ACHN (cell line): Measurements from ENCODE around the gene SLC25A47.
"Not testable (repeated sequence)": the region's sequence is repeated elsewhere in the genome, so short reads cannot be mapped to it uniquely, and the experiment has no call there.

ENCODE experiments used
- DNase-seq: peaks from one replicate; pipeline ENCODE4 v3.0.0-alpha.2; 2015
- in situ Hi-C: cut with HindIII; loops from 2 replicates; pipeline ENCODE4 v1.10.0; 2017; ENCODE audit warnings: low sequenced_read_pairs, low pct_ligation_motif_present, low pct_unique_long_range_greater_than_20kb

The SLC25A47 gene

GRCh38 chr14:100302616-100303015, 20.5 kb upstream of the SLC25A47 start:
- in situ Hi-C loops, result no loop called here

GRCh38 chr14:100303179-100303578, 20.0 kb upstream of the SLC25A47 start:
- in situ Hi-C loops, result no loop called here
- DNase-seq, result peak; percentile 34

More at GRCh38 chr14:100302616-100303015, 20.5 kb upstream of the SLC25A47 start:
- no peak for DNase-seq

GRCh38 chr14:100303925-100304324, 19.2 kb upstream of the SLC25A47 start:
- no peak for DNase-seq
- in situ Hi-C loops, result no loop called here

GRCh38 chr14:100304825-100305323, 18.3 kb upstream of the SLC25A47 start:
- peak; percentile 52 for DNase-seq
- in situ Hi-C loops, result no loop called here

GRCh38 chr14:100305324-100306100, 17.6 kb upstream of the SLC25A47 start:
- DNase-seq, result peak; percentile 20
- in situ Hi-C loops, result no loop called here

- in situ Hi-C loops, result no loop called here
Measured at GRCh38 chr14:100306101-100306997, 16.8 kb upstream of the SLC25A47 start, which contains the start of gene SLC25A29. TSS of gene SLC25A29 (minus strand) at chr14:100306444. CDS start at chr14:100306232, 212 bp downstream.

GRCh38 chr14:100306998-100307765, 16.0 kb upstream of the SLC25A47 start:
- DNase-seq, result peak; percentile 8
- in situ Hi-C loops, result no loop called here

More at GRCh38 chr14:100306101-100306997, 16.8 kb upstream of the SLC25A47 start, which contains the start of gene SLC25A29:
- DNase-seq, result peak; percentile 83

GRCh38 chr14:100307766-100308426, 15.2 kb upstream of the SLC25A47 start:
- in situ Hi-C loops, result no loop called here

GRCh38 chr14:100308427-100308792, 14.7 kb upstream of the SLC25A47 start:
- in situ Hi-C loops, result not testable (repeated sequence)

More at GRCh38 chr14:100307766-100308426, 15.2 kb upstream of the SLC25A47 start:
- DNase-seq, result no peak

GRCh38 chr14:100309028-100309737, 14.0 kb upstream of the SLC25A47 start:
- DNase-seq, result no peak
- in situ Hi-C loops, result no loop called here

More at GRCh38 chr14:100308427-100308792, 14.7 kb upstream of the SLC25A47 start:
- DNase-seq, result not testable (repeated sequence)

GRCh38 chr14:100312110-100312876, 10.8 kb upstream of the SLC25A47 start:
- DNase-seq, in situ Hi-C loops: not testable (repeated sequence)

GRCh38 chr14:100312877-100313400, 10.2 kb upstream of the SLC25A47 start:
- in situ Hi-C loops, result no loop called here
- DNase-seq, result no peak

GRCh38 chr14:100313464-100314230, 9.5 kb upstream of the SLC25A47 start:
- in situ Hi-C loops, result no loop called here
- DNase-seq, result no peak

- in situ Hi-C loops, result no loop called here
- no peak for DNase-seq
Measured at GRCh38 chr14:100314724-100315123, 8.4 kb upstream of the SLC25A47 start.

- in situ Hi-C loops, result no loop called here
- no peak for DNase-seq
Measured at GRCh38 chr14:100317389-100317788, 5.8 kb upstream of the SLC25A47 start.
